Ovary (tissue), 9 donors: ENCODE measurements around the gene BNIP3. TPM values are rescaled to one million over a fixed set of nuclear protein-coding genes. Genes with fewer than 3 reads are reported as not detected.

ENCODE experiments used
- DNase-seq, 5 donors: peaks; one replicate each; pipeline ENCODE4 v3.0.0-alpha.2; 2019 to 2020
- H3K27ac ChIP-seq, 2 donors: fragments of 200-600 bp; one replicate each; pipeline versions ENCODE4 v1.5.1 to v1.8.0; 2019 to 2022
- H3K27me3 ChIP-seq: fragments of 200-600 bp; one replicate; pipeline ENCODE4 v1.8.0; 2022
- H3K36me3 ChIP-seq: fragments of 200-600 bp; sonication (generic); one replicate; pipeline ENCODE4 v1.5.1; 2019
- H3K4me1 ChIP-seq: one replicate; pipeline ENCODE4 v1.8.1; 2013; ENCODE audit warnings: mild to moderate bottlenecking, moderate library complexity; ENCODE audit not compliant: insufficient read depth
- H3K4me3 ChIP-seq: fragments of 200-600 bp; sonication (generic); one replicate; pipeline ENCODE4 v1.5.1; 2017
- H3K9me3 ChIP-seq, 2 donors: fragments of 200-600 bp in 1 of 2; sonication (generic) in 1 of 2; one replicate each; pipeline versions ENCODE4 v1.5.1 to v1.8.1; 2013 to 2019; ENCODE audit warnings: mild to moderate bottlenecking in 1 of 2, moderate library complexity in 1 of 2
- EP300 ChIP-seq: sonication (generic); formaldehyde crosslinking; IDR thresholded peaks from one replicate; pipeline ENCODE4 v1.6.1; 2017; ENCODE audit warnings: antibody characterized with exemption
- POLR2A ChIP-seq: fragments of 450-650 bp; IDR thresholded peaks from one replicate; pipeline ENCODE4 v1.6.1; 2017; ENCODE audit warnings: antibody characterized with exemption, mild to moderate bottlenecking, moderate library complexity
- WGBS, 3 donors: extraction: QIAGEN DNeasy Blood & Tissue Kit in 1 of 3; methylation state at CpG; one replicate each; pipeline versions ENCODE4 v1.1.5 to v1.1.7; 2013 to 2017; 5-methylcytosine and 5-hydroxymethylcytosine counted together
- intact Hi-C, 4 donors: fragments of 100-400 bp; cut with DNase I; formaldehyde crosslinking; loops; one replicate each; pipeline versions ENCODE4 v1.11.0 to v1.15.1; 2022 to 2023
- polyA plus RNA-seq, 2 donors: library from polyadenylated mRNA; stranded (reverse); fragments of 200-250 nt in 1 of 2; fragments of 350-450 nt in 1 of 2; fragmentation: Illumina TruSeq in 1 of 2; extraction: RNeasy Lipid Tissue Mini Kit (QIAGEN cat#74804) in 1 of 2; gene quantifications; one replicate each; pipeline ENCODE4 v1.2.3, GENCODE V29; 2013 to 2014
- total RNA-seq, 7 donors: library from RNA; depleted of rRNA in 2 of 7; stranded (reverse); fragments of >200 nt in 2 of 7; fragmentation: NEBNext Ultra II Directional in 3 of 7; extraction: Animal tissue kit (Norgen Biotek cat#: 25700) in 3 of 7; gene quantifications; one replicate each; pipeline versions ENCODE4 v1.1.0 to v1.2.4, GENCODE V29; 2016 to 2023
- TF ChIP-seq, protein P1 (sequence below), 3 donors: fragments of 450-650 bp in 2 of 3; fragments of 200-600 bp in 1 of 3; IDR thresholded peaks; one replicate each; pipeline versions ENCODE4 v1.5.1 to v1.8.0; 2016 to 2022; ENCODE audit warnings: antibody characterized with exemption in 3 of 3, mild to moderate bottlenecking in 1 of 3
- donor health status: DM: no; HTN: no; CAD: no; lungs with moderate emphysema.
- donor health status: DM: no; HTN: no; CAD: no.
- donor health status: Bipolar disorder and iron deficiency.
- donor health status: DM: yes; HTN: yes; CAD: no.
- donor health status: DM: no; HTN: no; CAD: no.
- donor health status: DM: yes; HTN: yes; CAD: no.

The BNIP3 gene
- total and polyA plus RNA-seq, 9 donors, result 39.8 to 166 (median 61.9) TPM

DNA sequence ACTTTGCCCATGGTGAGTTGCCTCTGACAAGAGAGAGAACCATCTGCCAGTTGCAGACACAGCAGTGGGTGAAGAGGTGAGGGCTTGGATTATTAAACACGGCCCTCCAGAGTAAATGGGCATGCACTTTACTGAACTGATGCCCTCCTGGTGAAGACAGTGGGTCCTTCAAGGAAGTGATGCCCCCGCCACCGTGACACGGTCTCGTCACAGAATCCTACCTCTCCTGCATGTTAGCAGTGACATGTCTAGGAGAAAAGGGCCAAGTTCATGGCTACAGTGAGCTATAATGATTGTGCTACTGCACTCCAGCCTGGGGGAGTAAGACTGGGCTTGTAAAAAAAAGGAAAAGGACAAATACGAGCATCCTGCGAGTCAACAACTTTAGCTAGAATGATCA lies 2.4 kb downstream of the BNIP3 start:
- H3K36me3 ChIP-seq, result no peaks in the 10 kb centered on the region
- peak overlapping the region; percentile 74 for H3K4me3 ChIP-seq
- intact Hi-C loops, result loop anchor here in 1 of 4 donors (10.0 kb wide), 1 partner anchor 75 kb away; the partner anchor contains the start of gene PPP2R2D
- no peaks in the 10 kb centered on the region for H3K9me3 ChIP-seq
- peaks cover 10% of the 10 kb centered on the region for H3K4me1 ChIP-seq
- TF ChIP-seq POLR2A (no peak), EP300 (no peak)
- TF ChIP-seq, protein P1, sequence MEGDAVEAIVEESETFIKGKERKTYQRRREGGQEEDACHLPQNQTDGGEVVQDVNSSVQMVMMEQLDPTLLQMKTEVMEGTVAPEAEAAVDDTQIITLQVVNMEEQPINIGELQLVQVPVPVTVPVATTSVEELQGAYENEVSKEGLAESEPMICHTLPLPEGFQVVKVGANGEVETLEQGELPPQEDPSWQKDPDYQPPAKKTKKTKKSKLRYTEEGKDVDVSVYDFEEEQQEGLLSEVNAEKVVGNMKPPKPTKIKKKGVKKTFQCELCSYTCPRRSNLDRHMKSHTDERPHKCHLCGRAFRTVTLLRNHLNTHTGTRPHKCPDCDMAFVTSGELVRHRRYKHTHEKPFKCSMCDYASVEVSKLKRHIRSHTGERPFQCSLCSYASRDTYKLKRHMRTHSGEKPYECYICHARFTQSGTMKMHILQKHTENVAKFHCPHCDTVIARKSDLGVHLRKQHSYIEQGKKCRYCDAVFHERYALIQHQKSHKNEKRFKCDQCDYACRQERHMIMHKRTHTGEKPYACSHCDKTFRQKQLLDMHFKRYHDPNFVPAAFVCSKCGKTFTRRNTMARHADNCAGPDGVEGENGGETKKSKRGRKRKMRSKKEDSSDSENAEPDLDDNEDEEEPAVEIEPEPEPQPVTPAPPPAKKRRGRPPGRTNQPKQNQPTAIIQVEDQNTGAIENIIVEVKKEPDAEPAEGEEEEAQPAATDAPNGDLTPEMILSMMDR (IDR thresholded peaks at IDR 0.05), result no peak
- H3K27me3 ChIP-seq, result no peaks in the 10 kb centered on the region
- H3K27ac ChIP-seq, result peak overlapping the region; percentile 22 to 55
- WGBS, 3 donors, result 45 to 59% (median 46%) methylated on average over 7 of the region's 7 CpGs
- DNase-seq, result no peak

DNA sequence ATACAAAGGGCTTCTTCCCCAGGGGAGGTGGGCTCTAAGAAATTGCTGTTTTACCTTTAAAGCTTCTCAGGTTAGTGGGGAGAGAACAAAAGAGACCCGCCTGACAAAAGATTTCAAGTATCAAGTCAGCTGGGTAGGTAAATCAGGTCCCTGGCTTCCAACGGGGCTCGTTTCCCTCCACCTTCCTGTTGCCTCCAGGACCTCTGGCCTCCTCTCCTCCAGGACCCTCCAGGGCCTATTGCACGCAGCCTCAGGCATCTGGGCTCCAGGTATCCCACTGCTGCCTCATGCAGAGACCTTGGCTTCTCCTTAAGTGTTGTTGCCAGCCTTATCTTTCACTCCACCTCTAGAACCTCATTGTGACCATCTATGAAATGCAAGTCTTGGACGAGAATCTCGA lies 2.9 kb downstream of the BNIP3 start:
- TF ChIP-seq EP300 (no peak), POLR2A (no peak)
- TF ChIP-seq, protein P1 (IDR thresholded peaks at IDR 0.05), result no peak
- Histone ChIP-seq H3K9me3 (no peaks in the 10 kb centered on the region), H3K4me1 (peaks cover 10% of the 10 kb centered on the region), H3K36me3 (no peaks in the 10 kb centered on the region), H3K27ac (peak overlapping the region; percentile 22 to 26), H3K27me3 (no peaks in the 10 kb centered on the region), H3K4me3 (no peak overlapping the region)
- no peak for DNase-seq
- intact Hi-C loops, result loop anchor here in 1 of 4 donors (10.0 kb wide), 1 partner anchor 74 kb away; the partner anchor contains the start of gene PPP2R2D
- 66 to 78% (median 72%) methylated on average over 6 of the region's 6 CpGs for WGBS, 3 donors

DNA sequence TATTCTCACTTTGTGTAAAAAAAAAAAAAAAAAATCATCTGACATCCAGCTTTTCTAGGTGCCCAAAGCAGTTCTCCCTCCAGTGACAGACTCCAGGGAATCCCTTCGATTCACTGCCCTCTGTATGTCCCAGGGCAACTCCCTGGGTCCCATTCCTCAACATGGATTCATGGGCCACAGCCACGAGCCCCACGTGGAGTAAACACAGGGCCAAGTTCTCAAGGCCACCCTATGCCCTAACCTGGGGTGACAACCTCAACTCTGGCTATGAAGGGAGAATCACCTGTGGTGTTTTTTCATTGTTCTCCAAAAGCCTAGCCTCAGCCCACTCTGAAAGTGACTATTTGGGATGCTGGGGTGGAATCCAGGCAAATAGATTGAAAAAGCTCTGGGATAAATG lies 3.4 kb downstream of the BNIP3 start:
- Histone ChIP-seq H3K27me3 (no peaks in the 10 kb centered on the region), H3K4me1 (peaks cover 10% of the 10 kb centered on the region), H3K9me3 (no peaks in the 10 kb centered on the region), H3K4me3 (no peak overlapping the region), H3K27ac (peak overlapping the region in 1 of 2 donors; percentile 26), H3K36me3 (no peaks in the 10 kb centered on the region)
- intact Hi-C loops, result loop anchor here in 1 of 4 donors (10.0 kb wide), 1 partner anchor 74 kb away; the partner anchor contains the start of gene PPP2R2D
- no peak for DNase-seq
- 50 to 57% (median 52%) methylated on average over 3 of the region's 3 CpGs for WGBS, 3 donors
- TF ChIP-seq EP300, result no peak

DNA sequence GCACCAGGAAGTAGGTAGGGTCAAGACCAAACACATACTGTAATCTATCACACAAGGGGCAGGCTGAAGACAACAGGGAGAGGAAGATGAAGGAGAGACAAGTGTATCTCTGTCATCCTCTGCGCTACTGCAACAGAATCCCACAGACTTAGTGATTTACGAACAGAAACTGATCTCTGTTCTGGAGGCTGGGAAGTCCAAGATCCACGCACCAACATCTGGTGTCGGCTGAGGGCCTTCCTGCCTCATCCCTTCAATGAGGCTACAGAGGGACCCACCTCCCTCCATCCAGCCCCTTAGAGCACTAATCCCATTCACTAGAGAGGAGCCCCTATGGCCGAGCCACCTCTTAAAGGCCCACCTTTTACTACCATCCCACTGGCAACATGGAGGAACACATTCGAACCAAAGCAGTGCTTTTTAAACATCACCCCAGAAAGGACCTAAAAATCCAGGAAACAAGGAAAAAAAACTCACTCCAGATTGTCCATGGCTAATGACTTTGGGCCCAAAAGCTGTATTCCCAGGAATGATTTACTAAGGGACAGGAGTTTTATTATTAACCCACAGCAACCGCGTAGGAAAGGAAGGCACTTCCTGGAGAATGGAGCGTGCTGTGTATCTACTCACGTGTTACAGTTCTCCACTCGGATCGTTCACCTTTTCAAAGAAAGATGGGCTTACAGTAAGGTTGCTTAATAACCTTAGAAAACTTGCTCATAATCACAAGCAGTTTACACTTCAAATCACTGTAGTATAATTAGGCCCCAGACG lies 4.2 kb downstream of the BNIP3 start:
- TF ChIP-seq POLR2A (no peak), EP300 (no peak)
- TF ChIP-seq, protein P1 (IDR thresholded peaks at IDR 0.05), result no peak
- no peak for DNase-seq
- no peaks in the 10 kb centered on the region for H3K36me3 ChIP-seq
- peaks cover 10% of the 10 kb centered on the region for H3K4me1 ChIP-seq
- H3K4me3 ChIP-seq, result no peak overlapping the region
- H3K27me3 ChIP-seq, result no peaks in the 10 kb centered on the region
- intact Hi-C loops, result loop anchor here in 1 of 4 donors (10.0 kb wide), 1 partner anchor 73 kb away; the partner anchor contains the start of gene PPP2R2D
- 73 to 85% (median 76%) methylated on average over 13 of the region's 13 CpGs for WGBS, 3 donors
- no peak overlapping the region for H3K27ac ChIP-seq
- no peaks in the 10 kb centered on the region for H3K9me3 ChIP-seq

DNA sequence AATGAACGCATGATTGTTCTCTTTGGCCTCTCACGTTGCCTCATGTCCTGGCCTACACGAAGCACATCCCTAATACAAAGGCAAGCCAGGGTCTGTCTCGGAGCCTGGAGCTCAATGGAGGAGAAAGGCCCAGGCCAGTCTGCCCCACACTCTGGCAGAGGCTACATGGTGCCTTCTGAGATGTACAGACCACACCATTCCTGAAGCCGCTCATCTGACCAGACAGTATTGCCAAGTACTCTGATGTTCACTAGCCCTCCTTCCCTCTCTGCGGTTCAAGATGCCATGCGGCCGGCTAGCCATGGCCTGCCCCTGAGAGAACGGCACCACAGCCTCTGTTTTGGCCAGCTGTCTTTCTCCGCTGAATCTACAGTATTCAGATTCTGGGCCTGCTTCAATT lies 5.9 kb downstream of the BNIP3 start:
- Histone ChIP-seq H3K27ac (no peak overlapping the region), H3K27me3 (no peaks in the 10 kb centered on the region), H3K9me3 (no peaks in the 10 kb centered on the region), H3K36me3 (no peaks in the 10 kb centered on the region), H3K4me1 (peaks cover 10% of the 10 kb centered on the region), H3K4me3 (no peak overlapping the region)
- no peak for DNase-seq
- intact Hi-C loops, result loop anchor here in 1 of 4 donors (10.0 kb wide), 1 partner anchor 71 kb away; the partner anchor contains the start of gene PPP2R2D
- TF ChIP-seq, protein P1 (IDR thresholded peaks at IDR 0.05), result no peak
- TF ChIP-seq EP300, result no peak
- no peak for TF ChIP-seq POLR2A
- 91 to 95% (median 95%) methylated on average over 10 of the region's 10 CpGs for WGBS, 3 donors
